HEK293 (cell line): Measurements from ENCODE around the gene PAX6.

Experiments used
- CTCF ChIA-PET: fragments of 350-600 bp; formaldehyde crosslinking; extraction: SDS; loops from one replicate; lab custom pipeline; 2021; ENCODE audit warnings: antibody characterized with exemption; lab: Yijun Ruan, JAX
- POLR2A ChIA-PET: fragments of 300-600 bp; formaldehyde crosslinking; extraction: SDS; loops from one replicate; lab custom pipeline; 2020; ENCODE audit warnings: antibody characterized with exemption, inconsistent platforms; lab: Yijun Ruan, JAX
- H3K27ac ChIP-seq: fragments of 200-500 bp; sonication (Bioruptor generic); 2 replicates; pipeline ENCODE4 v1.5.1; 2014; ENCODE audit warnings: low read depth, low read length, control low read depth, inconsistent platforms; ENCODE audit errors: extremely low read depth
- H3K36me3 ChIP-seq, 2 experiments: fragments of 200-500 bp in 1 of 2; sonication (Bioruptor generic) in 1 of 2; 1 replicate in 1 of 2; 2 replicates in 1 of 2; pipeline ENCODE4 v1.5.1; 2014 to 2017; ENCODE audit warnings: inconsistent platforms in 2 of 2, low read length in 2 of 2; ENCODE audit not compliant: control insufficient read depth in 2 of 2, insufficient read depth in 1 of 2
- H3K4me1 ChIP-seq: fragments of 200-500 bp; sonication (Bioruptor generic); 2 replicates; pipeline ENCODE4 v1.5.1; 2014; ENCODE audit warnings: mild to moderate bottlenecking, low read length, inconsistent platforms; ENCODE audit not compliant: control insufficient read depth, insufficient read depth
- H3K4me3 ChIP-seq: 2 replicates; pipeline ENCODE4 v1.5.1; 2011; ENCODE audit warnings: low read depth, mild to moderate bottlenecking, control low read depth, low read length, moderate library complexity
- H3K9me3 ChIP-seq: fragments of 200-500 bp; sonication (Bioruptor generic); 2 replicates; pipeline ENCODE4 v1.5.1; 2014; ENCODE audit warnings: low read depth, low read length, inconsistent platforms; ENCODE audit not compliant: control insufficient read depth, insufficient read depth
- BCL11B ChIP-seq: fragments of 450-650 bp; formaldehyde crosslinking; IDR thresholded peaks from 2 replicates; pipeline ENCODE4 v1.5.1; 2016; ENCODE audit warnings: low read depth, missing biosample characterization, missing genetic modification characterization
- IKZF3 ChIP-seq: fragments of 450-650 bp; IDR thresholded peaks from 2 replicates; pipeline ENCODE4 v1.5.0; 2018; ENCODE audit warnings: missing biosample characterization, mild to moderate bottlenecking, missing genetic modification characterization, moderate library complexity
- PRDM6 ChIP-seq: fragments of 450-650 bp; formaldehyde crosslinking; IDR thresholded peaks from 2 replicates; pipeline ENCODE4 v1.5.1; 2017; ENCODE audit warnings: missing biosample characterization, missing genetic modification characterization
- SCRT1 ChIP-seq: fragments of 450-650 bp; formaldehyde crosslinking; IDR thresholded peaks from 2 replicates; pipeline ENCODE4 v1.5.1; 2016; ENCODE audit warnings: missing biosample characterization, missing genetic modification characterization, borderline replicate concordance
- ZNF18 ChIP-seq: fragments of 450-650 bp; formaldehyde crosslinking; IDR thresholded peaks from 2 replicates; pipeline ENCODE4 v1.5.1; 2016; ENCODE audit warnings: missing biosample characterization, missing genetic modification characterization
- ZNF202 ChIP-seq: fragments of 450-650 bp; formaldehyde crosslinking; IDR thresholded peaks from 2 replicates; pipeline ENCODE4 v1.5.1; 2016; ENCODE audit warnings: missing biosample characterization, missing genetic modification characterization, borderline replicate concordance
- ZNF214 ChIP-seq: fragments of 450-650 bp; formaldehyde crosslinking; IDR thresholded peaks from 2 replicates; pipeline ENCODE4 v1.5.1; 2017; ENCODE audit warnings: missing biosample characterization, mild to moderate bottlenecking, missing genetic modification characterization, borderline replicate concordance
- ZNF324 ChIP-seq: fragments of 450-650 bp; formaldehyde crosslinking; IDR thresholded peaks from 2 replicates; pipeline ENCODE4 v1.5.1; 2016; ENCODE audit warnings: missing biosample characterization, missing genetic modification characterization
- ZNF391 ChIP-seq: fragments of 450-650 bp; formaldehyde crosslinking; IDR thresholded peaks from 2 replicates; pipeline ENCODE4 v1.5.1; 2016; ENCODE audit warnings: low read depth, missing biosample characterization, missing genetic modification characterization, borderline replicate concordance
- ZNF473 ChIP-seq: fragments of 450-650 bp; formaldehyde crosslinking; IDR thresholded peaks from 2 replicates; pipeline ENCODE4 v1.5.1; 2017; ENCODE audit warnings: missing biosample characterization, missing genetic modification characterization
- ZNF513 ChIP-seq: fragments of 450-650 bp; IDR thresholded peaks from 2 replicates; pipeline ENCODE4 v1.5.1; 2018; ENCODE audit warnings: missing biosample characterization, missing genetic modification characterization
- ZNF529 ChIP-seq: fragments of 450-650 bp; formaldehyde crosslinking; IDR thresholded peaks from 2 replicates; pipeline ENCODE4 v1.5.1; 2017; ENCODE audit warnings: missing genetic modification characterization, missing biosample characterization; ENCODE audit not compliant: insufficient replicate concordance
- ZNF555 ChIP-seq: fragments of 450-650 bp; formaldehyde crosslinking; conservative IDR thresholded peaks from 2 replicates; pipeline ENCODE4 v1.5.1; 2017; ENCODE audit warnings: missing biosample characterization, mild to moderate bottlenecking, missing genetic modification characterization, inconsistent platforms
- ZNF560 ChIP-seq: fragments of 450-650 bp; formaldehyde crosslinking; IDR thresholded peaks from 2 replicates; pipeline ENCODE4 v1.5.1; 2017; ENCODE audit warnings: missing biosample characterization, missing genetic modification characterization, borderline replicate concordance
- ZNF610 ChIP-seq: fragments of 450-650 bp; formaldehyde crosslinking; IDR thresholded peaks from 2 replicates; pipeline ENCODE4 v1.5.1; 2016; ENCODE audit warnings: missing biosample characterization, missing genetic modification characterization, borderline replicate concordance
- ZNF704 ChIP-seq: fragments of 450-650 bp; formaldehyde crosslinking; IDR thresholded peaks from 2 replicates; pipeline ENCODE4 v1.5.1; 2016; ENCODE audit warnings: missing biosample characterization, missing genetic modification characterization
- ZNF747 ChIP-seq: fragments of 450-650 bp; formaldehyde crosslinking; IDR thresholded peaks from 2 replicates; pipeline ENCODE4 v1.5.1; 2016; ENCODE audit warnings: missing biosample characterization, missing genetic modification characterization
- ZXDB ChIP-seq: fragments of 450-650 bp; formaldehyde crosslinking; IDR thresholded peaks from 2 replicates; pipeline ENCODE4 v1.5.1; 2016; ENCODE audit warnings: missing biosample characterization, missing genetic modification characterization

The PAX6 gene

GRCh38 chr11:31798554-31799434, 12.3 kb downstream of the PAX6 start:
- Histone ChIP-seq H3K4me3 (no peak overlapping the region), H3K4me1 (no peaks in the 10 kb centered on the region), H3K36me3 (peaks cover 9 to 76% of the 10 kb centered on the region in 2 experiments), H3K9me3 (no peaks in the 10 kb centered on the region), H3K27ac (no peak overlapping the region)
- ChIA-PET CTCF (interaction anchor here (0.6 to 1.4 kb wide), 2 partner anchors 10 to 307 kb away, joined by 3 read pairs; no protein-coding TSS in a partner anchor), POLR2A (interaction anchor here (0.6 kb wide), 1 partner anchor 354 kb away, joined by 3 read pairs; no protein-coding TSS in a partner anchor)
- TF ChIP-seq IKZF3 (tag by site-specific recombination) (no peak), ZNF324 (tag by site-specific recombination) (no peak), ZNF391 (tag by site-specific recombination) (no peak), BCL11B (tag by site-specific recombination) (no peak), ZNF513 (tag by site-specific recombination) (no peak)

DNA sequence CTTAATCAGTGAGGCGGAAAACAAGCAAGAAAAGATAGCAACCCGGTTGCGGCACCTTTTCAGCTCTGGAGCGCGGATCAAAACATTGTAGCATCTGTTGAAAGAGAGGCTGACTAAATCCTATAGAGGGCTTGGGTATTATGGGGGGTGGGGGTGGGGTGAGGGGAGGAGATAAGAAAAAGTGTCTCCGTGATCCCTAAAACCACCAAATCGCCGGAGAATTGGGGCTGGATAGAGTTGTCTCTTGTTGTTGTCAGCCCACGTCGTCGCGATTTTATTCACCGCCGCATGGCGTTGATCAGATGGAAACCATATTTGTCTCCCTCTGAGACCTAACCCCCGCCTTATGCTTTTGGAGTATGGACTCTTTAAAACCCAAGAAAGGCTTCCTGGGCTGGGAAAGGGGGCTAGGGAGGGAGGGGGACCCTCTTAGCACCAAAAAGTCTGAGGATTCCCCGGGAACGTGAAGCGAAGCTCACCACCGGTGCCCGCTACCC, 13.0 kb downstream of the PAX6 start:
- POLR2A ChIA-PET, result no interaction called here
- Histone ChIP-seq H3K4me1 (no peaks in the 10 kb centered on the region), H3K4me3 (no peak overlapping the region)
- TF ChIP-seq ZNF610 (tag by site-specific recombination), result no peak
- no peak for TF ChIP-seq ZNF18 (tag by site-specific recombination)
- TF ChIP-seq ZNF529 (tag by site-specific recombination), result no peak
- TF ChIP-seq ZNF202 (tag by site-specific recombination), result no peak
- no peak for TF ChIP-seq PRDM6 (tag by site-specific recombination)
- TF ChIP-seq ZNF560 (tag by site-specific recombination), result no peak
- TF ChIP-seq SCRT1 (tag by site-specific recombination), result no peak
- no peak for TF ChIP-seq ZNF704 (tag by site-specific recombination)
- no peak for TF ChIP-seq ZNF747
- no peak for TF ChIP-seq ZNF473 (tag by site-specific recombination)
- no peak for TF ChIP-seq ZXDB
- TF ChIP-seq ZNF214 (tag by site-specific recombination), result no peak
- no peak for TF ChIP-seq ZNF555
- TF ChIP-seq, all 188 proteins: peak for 0
- Histone ChIP-seq H3K9me3 (no peaks in the 10 kb centered on the region), H3K36me3 (peaks cover 9 to 79% of the 10 kb centered on the region in 2 experiments), H3K27ac (no peak overlapping the region)
- CTCF ChIA-PET, result interaction anchor here (0.6 to 1.4 kb wide), 2 partner anchors 10 to 306 kb away, joined by 3 read pairs; no protein-coding TSS in a partner anchor
